Small intestine (tissue), 7 donors: ENCODE measurements around the gene NDUFB4. TPM values are rescaled to one million over a fixed set of nuclear protein-coding genes. Genes with fewer than 3 reads are reported as not detected.

ENCODE experiments used
- DNase-seq, 2 donors: peaks; one replicate each; pipeline versions ENCODE4 v3.0.0 to v3.0.0-alpha.2; 2013
- FAIRE-seq: peaks from 2 replicates; lab custom pipeline; 2012; peaks lifted over from hg19 to GRCh38; lab: Jason Lieb, UNC
- H3K27ac ChIP-seq, 3 donors: one replicate each; pipeline ENCODE4 v1.5.1; 2013; ENCODE audit warnings: low read length in 2 of 3, mild to moderate bottlenecking in 2 of 3, control low read depth in 1 of 3, inconsistent platforms in 1 of 3, low read depth in 1 of 3, moderate library complexity in 1 of 3
- H3K27me3 ChIP-seq, 3 donors: one replicate each; pipeline ENCODE4 v1.6.1; 2013; ENCODE audit warnings: low read length in 3 of 3, inconsistent platforms in 1 of 3; ENCODE audit not compliant: control insufficient read depth in 3 of 3, insufficient read depth in 3 of 3
- H3K36me3 ChIP-seq, 3 donors: one replicate each; pipeline ENCODE4 v1.6.1; 2013; ENCODE audit warnings: low read length in 3 of 3, inconsistent platforms in 1 of 3, low read depth in 1 of 3, mild to moderate bottlenecking in 1 of 3, moderate library complexity in 1 of 3; ENCODE audit not compliant: control insufficient read depth in 3 of 3, insufficient read depth in 2 of 3
- H3K4me1 ChIP-seq, 3 donors: one replicate each; pipeline ENCODE4 v1.6.1; 2013; ENCODE audit warnings: low read length in 2 of 3, inconsistent platforms in 1 of 3, low read depth in 1 of 3, mild to moderate bottlenecking in 1 of 3, moderate library complexity in 1 of 3; ENCODE audit not compliant: control insufficient read depth in 3 of 3, insufficient read depth in 2 of 3
- H3K4me3 ChIP-seq, 3 donors: one replicate each; pipeline ENCODE4 v1.5.1; 2013; ENCODE audit warnings: low read length in 3 of 3, control low read depth in 1 of 3, inconsistent platforms in 1 of 3, low read depth in 1 of 3, mild to moderate bottlenecking in 1 of 3, moderate library complexity in 1 of 3
- H3K9me3 ChIP-seq, 2 donors: one replicate each; pipeline ENCODE4 v1.6.1; 2013; ENCODE audit warnings: low read depth in 1 of 2, low read length in 1 of 2; ENCODE audit not compliant: control insufficient read depth in 2 of 2, insufficient read depth in 1 of 2
- WGBS, 3 donors: extraction: QIAGEN DNeasy Blood & Tissue Kit; methylation state at CpG; one replicate each; pipeline ENCODE4 v1.1.7; 2013; 5-methylcytosine and 5-hydroxymethylcytosine counted together
- polyA plus RNA-seq, 4 donors: library from polyadenylated mRNA; stranded (reverse) in 3 of 4; unstranded in 1 of 4; fragments of 200-250 nt in 3 of 4; fragments of 120-200 nt in 1 of 4; gene quantifications; one replicate each; pipeline versions ENCODE4 v1.2.1 to v1.2.3, GENCODE V29; 2013
- donor health status: healthy with polysubstance abuse.
- donor health status: control.
- donor health status: control.
- donor health status: Bipolar disorder and iron deficiency.
- donor health status: healthy.

The NDUFB4 gene
- polyA plus RNA-seq, 4 donors = 159 to 263 (median 251) TPM

DNA sequence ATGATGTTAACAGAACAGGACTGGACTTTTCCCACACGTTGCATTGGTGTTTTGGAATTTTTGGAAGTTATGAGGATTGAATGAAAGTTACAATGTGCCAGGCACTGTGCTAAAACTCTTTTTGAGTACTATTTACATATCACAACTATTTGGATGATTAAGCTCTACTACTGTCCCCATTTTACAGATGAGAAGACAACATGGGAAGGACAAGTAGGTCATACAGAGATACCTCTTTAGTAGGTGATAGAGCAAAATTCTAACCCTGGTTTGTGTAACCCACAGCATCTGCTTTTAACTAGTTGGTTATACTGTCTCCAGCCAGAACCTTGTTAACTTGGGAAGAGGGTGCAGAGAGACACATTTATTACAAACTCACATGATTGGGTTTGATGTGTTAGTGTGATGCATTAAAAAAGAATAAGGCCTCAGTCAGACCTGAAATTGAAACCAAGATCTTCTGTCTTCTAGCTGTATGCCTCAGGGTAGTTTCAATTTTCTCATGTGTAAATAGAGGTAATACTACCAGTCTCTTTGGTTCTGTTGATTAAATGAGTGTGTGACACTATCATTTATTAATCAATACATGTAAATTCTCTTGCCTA, 1.4 kb downstream of the NDUFB4 start:
- peaks cover 0 to 16% (median 10%) of the 10 kb centered on the region in 3 donors for H3K4me1 ChIP-seq
- WGBS, 3 donors = 13 to 30% (median 17%) methylated on average over 1 of the region's 1 CpG
- H3K4me3 ChIP-seq = peak overlapping the region in 2 of 3 donors; percentile 54 to 97
- H3K36me3 ChIP-seq = peaks cover 4 to 12% (median 5%) of the 10 kb centered on the region in 3 donors
- no peak for FAIRE-seq
- no peaks in the 10 kb centered on the region for H3K9me3 ChIP-seq
- no peaks in the 10 kb centered on the region for H3K27me3 ChIP-seq
- no peak for DNase-seq
- H3K27ac ChIP-seq = no peak overlapping the region

DNA sequence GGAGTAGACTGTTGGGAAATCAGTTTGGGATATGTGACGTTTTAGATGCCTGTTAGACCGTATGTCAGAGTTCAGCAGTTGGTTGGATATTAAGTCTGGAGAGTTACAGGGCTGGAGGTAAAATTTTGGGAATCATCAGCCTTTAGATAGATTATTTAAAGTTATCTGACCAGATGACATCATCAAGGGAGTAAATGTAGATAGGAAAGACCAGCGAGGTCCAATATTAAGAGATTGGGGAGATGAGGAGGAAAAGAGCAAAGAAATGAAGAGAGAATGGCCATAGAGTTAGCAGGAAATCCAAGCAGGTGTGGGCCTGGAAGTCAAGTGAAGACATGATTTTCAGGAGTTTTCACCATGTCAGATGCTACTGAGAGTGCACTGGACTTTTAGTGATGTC, 3.1 kb downstream of the NDUFB4 start:
- Histone ChIP-seq H3K9me3 (no peaks in the 10 kb centered on the region), H3K4me1 (peaks cover 0 to 16% (median 10%) of the 10 kb centered on the region in 3 donors), H3K36me3 (peaks cover 5 to 14% (median 7%) of the 10 kb centered on the region in 3 donors), H3K27me3 (no peaks in the 10 kb centered on the region), H3K4me3 (no peak overlapping the region), H3K27ac (no peak overlapping the region)
- FAIRE-seq (no peak), DNase-seq (no peak)
- 49 to 71% (median 59%) methylated on average over 3 of the region's 3 CpGs for WGBS, 3 donors

DNA sequence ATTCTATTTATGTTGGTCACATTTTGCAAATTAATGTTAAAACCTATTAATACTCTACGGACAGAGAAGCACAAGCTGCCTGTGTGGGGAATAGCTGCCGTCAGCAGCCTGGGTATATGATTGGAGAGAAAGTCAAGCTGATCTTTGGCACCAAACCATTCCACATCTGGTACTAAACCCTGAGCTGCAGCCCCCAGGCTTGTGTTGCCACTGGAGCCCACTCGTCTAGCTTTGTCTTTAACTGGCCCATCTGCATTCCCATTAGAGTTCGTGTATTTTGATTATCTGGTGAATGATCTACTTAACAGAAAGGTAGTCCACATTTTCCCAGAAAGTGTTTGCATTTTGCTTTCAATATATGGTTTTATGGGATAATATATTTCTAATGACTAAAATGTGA, 5.4 kb downstream of the NDUFB4 start:
- WGBS, 3 donors = 66 to 77% (median 68%) methylated on average over 4 of the region's 4 CpGs
- Histone ChIP-seq H3K36me3 (peaks cover 5 to 14% (median 7%) of the 10 kb centered on the region in 3 donors), H3K4me1 (peaks cover 0 to 16% (median 10%) of the 10 kb centered on the region in 3 donors), H3K4me3 (no peak overlapping the region), H3K9me3 (no peaks in the 10 kb centered on the region), H3K27ac (no peak overlapping the region), H3K27me3 (no peaks in the 10 kb centered on the region)
- DNase-seq (no peak), FAIRE-seq (no peak)

DNA sequence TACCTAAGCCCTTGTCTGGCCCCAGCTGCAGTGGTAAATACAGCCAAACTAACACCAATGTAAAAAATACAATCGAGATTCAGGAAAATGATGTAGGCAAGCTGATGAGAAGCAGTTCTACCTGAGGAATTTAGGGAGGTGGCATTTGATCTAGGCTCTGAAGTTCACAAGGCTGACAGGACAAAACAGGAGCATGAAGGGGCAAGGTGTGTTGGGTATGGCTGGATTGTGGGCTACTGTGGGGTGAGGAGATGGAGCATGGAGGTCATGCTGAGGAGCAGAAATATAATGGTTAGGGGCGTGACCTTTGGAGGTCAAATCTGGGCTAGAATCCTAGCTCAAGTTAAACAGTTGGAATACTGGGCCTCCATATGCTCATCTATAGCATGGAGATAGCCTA, 6.5 kb downstream of the NDUFB4 start:
- FAIRE-seq (no peak), DNase-seq (no peak)
- Histone ChIP-seq H3K4me3 (no peak overlapping the region), H3K27ac (no peak overlapping the region), H3K9me3 (no peaks in the 10 kb centered on the region), H3K36me3 (peaks cover 5 to 14% (median 7%) of the 10 kb centered on the region in 3 donors), H3K4me1 (peaks cover 0 to 9% (median 4%) of the 10 kb centered on the region in 3 donors), H3K27me3 (no peaks in the 10 kb centered on the region)
- 84 to 94% (median 86%) methylated on average over 2 of the region's 2 CpGs for WGBS, 3 donors

DNA sequence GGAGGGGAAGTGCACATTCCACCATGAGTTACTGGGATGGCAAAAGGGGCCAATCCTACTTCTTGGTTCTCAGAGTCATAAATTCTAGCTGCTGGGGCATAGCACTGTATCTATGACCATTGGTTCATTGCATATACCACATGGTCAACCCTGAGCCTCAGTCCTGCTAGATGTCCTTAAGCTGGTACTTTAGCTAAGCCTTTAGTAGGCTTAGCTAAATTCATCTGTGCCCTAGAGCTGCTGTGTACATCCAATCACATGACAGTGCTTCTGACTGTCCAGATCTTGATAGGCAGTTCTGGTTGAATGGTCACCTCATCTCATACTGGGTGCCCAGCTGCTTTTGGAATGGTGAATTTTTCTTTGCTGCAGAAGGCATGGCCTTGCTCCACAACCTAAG, 8.2 kb downstream of the NDUFB4 start:
- H3K9me3 ChIP-seq = no peaks in the 10 kb centered on the region
- FAIRE-seq (no peak), DNase-seq (no peak)
- peaks cover 0 to 2% (median 2%) of the 10 kb centered on the region in 3 donors for H3K4me1 ChIP-seq
- no peak overlapping the region for H3K27ac ChIP-seq
- no peak overlapping the region for H3K4me3 ChIP-seq
- no peaks in the 10 kb centered on the region for H3K27me3 ChIP-seq
- H3K36me3 ChIP-seq = peaks cover 0 to 8% (median 7%) of the 10 kb centered on the region in 3 donors

DNA sequence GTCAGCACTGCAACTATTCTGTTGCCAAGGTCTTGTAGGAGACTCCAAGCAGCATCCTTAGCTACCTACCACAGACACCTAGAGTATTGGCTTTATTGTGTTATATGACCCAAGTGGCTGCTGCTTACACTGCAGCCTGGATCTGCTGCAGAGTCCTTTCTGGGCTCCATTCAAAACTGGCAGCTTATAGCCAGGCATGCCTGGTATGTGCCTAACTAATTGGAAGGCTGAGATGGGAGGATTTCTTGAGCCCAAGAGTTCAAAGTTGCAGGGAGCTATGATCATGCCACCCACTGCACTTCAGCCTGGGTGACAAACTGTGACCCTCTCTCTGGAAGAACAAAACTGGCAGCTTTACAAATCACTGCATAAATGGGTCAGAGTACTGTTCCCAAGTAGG, 8.6 kb downstream of the NDUFB4 start:
- H3K9me3 ChIP-seq = no peaks in the 10 kb centered on the region
- peaks cover 0 to 8% (median 7%) of the 10 kb centered on the region in 3 donors for H3K36me3 ChIP-seq
- no peak for DNase-seq
- no peaks in the 10 kb centered on the region for H3K27me3 ChIP-seq
- FAIRE-seq = no peak
- H3K27ac ChIP-seq = no peak overlapping the region
- H3K4me3 ChIP-seq = no peak overlapping the region
- H3K4me1 ChIP-seq = no peaks in the 10 kb centered on the region

DNA sequence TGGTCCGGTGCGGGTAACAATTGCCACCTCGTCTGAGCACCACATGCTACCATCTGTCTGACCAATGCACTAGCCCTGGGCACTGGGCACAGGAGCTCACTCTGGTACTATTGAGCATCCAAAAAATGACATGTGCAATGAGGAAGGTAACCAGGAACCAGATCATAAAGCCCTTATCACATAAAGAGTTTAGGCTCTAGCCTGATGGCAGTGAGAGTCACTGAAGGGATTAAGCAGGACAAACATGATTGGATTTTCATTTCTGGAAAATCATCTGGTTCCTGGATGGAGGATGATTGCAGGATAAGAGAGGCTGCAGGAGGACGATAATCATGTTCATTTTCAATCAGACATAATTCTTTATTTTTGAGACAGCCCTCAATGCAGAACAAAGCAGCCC, 12.4 kb downstream of the NDUFB4 start:
- Histone ChIP-seq H3K27me3 (no peaks in the 10 kb centered on the region), H3K4me3 (no peak overlapping the region), H3K27ac (no peak overlapping the region), H3K36me3 (no peaks in the 10 kb centered on the region), H3K4me1 (no peaks in the 10 kb centered on the region), H3K9me3 (no peaks in the 10 kb centered on the region)
- no peak for FAIRE-seq
- no peak for DNase-seq
- 84 to 89% (median 86%) methylated on average over 4 of the region's 4 CpGs for WGBS, 3 donors

DNA sequence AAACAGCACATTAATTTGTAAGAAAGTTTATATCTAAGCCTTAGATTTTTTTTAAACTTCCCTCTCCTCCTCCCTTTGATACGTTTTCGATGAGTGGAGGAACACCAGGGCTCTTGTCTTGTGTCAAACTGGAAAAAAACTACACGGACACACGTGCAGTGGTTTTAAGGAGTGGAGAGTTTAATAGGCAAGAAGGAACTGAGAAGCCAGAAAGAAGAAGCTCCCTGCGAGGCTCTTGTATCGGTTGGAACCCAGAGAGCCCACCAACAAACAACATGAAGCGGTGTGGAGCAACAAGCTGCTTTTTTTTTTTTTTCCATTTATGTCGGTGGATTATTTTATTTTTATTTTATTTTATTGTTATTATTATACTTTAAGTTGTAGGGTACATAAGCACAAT, 18.6 kb downstream of the NDUFB4 start:
- WGBS, 3 donors = 75 to 87% (median 81%) methylated on average over 8 of the region's 8 CpGs
- no peak for FAIRE-seq

More for the DNA sequence above, 18.6 kb downstream of the NDUFB4 start:
- no peaks in the 10 kb centered on the region for H3K36me3 ChIP-seq
- no peak overlapping the region for H3K27ac ChIP-seq
- H3K4me1 ChIP-seq = no peaks in the 10 kb centered on the region
- no peaks in the 10 kb centered on the region for H3K9me3 ChIP-seq
- H3K4me3 ChIP-seq = no peak overlapping the region
- DNase-seq = no peak
- H3K27me3 ChIP-seq = no peaks in the 10 kb centered on the region
